K562 (cell line): ENCODE results near the gene CASP9. TPM values are rescaled to one million over a fixed set of nuclear protein-coding genes. Genes with fewer than 3 reads are reported as not detected.

Experiments
- BCOR ChIP-seq: fragments of 450-650 bp; IDR thresholded peaks from 2 replicates; pipeline ENCODE4 v1.6.1; 2016
- CSDE1 ChIP-seq, 2 experiments: fragments of 450-650 bp; IDR thresholded peaks; 2 replicates each; pipeline ENCODE4 v1.6.1; 2016; ENCODE audit warnings: mild to moderate bottlenecking in 1 of 2
- JUN ChIP-seq, 2 experiments: sonication (generic) in 1 of 2; formaldehyde crosslinking in 1 of 2; IDR thresholded peaks; 2 replicates each; pipeline versions ENCODE4 v1.6.1 to v1.8.0; 2012 to 2022; ENCODE audit warnings: borderline replicate concordance in 2 of 2, mild to moderate bottlenecking in 2 of 2, improper control_type of control experiment in 1 of 2, low read depth in 1 of 2, low read length in 1 of 2, missing genetic modification reagents in 1 of 2
- KLF10 ChIP-seq: fragments of 250-450 bp; sonication (Bioruptor Pico); IDR thresholded peaks from 2 replicates; pipeline ENCODE4 v1.6.1; 2021; ENCODE audit warnings: matching md5 sums
- RBM15 ChIP-seq: fragments of 200-400 bp; formaldehyde crosslinking; IDR thresholded peaks from 2 replicates; pipeline ENCODE4 v1.6.1; 2018; ENCODE audit warnings: mild to moderate bottlenecking, low read length, moderate library complexity; ENCODE audit not compliant: insufficient read depth
- SAFB ChIP-seq: fragments of 200-400 bp; formaldehyde crosslinking; IDR thresholded peaks from 2 replicates; pipeline ENCODE4 v1.6.1; 2017; ENCODE audit warnings: low read depth, low read length, borderline replicate concordance
- SP1 ChIP-seq: sonication (generic); formaldehyde crosslinking; IDR thresholded peaks from 2 replicates; pipeline ENCODE4 v1.8.1; 2022; ENCODE audit warnings: mild to moderate bottlenecking, missing genetic modification reagents
- TRIM24 ChIP-seq, 2 experiments: fragments of 450-650 bp; IDR thresholded peaks; 2 replicates each; pipeline ENCODE4 v1.6.1; 2016
- ZNF175 ChIP-seq: fragments of 200-800 bp; sonication (Bioruptor generic); IDR thresholded peaks from 2 replicates; pipeline ENCODE4 v1.6.1; 2016; ENCODE audit warnings: low read depth, mild to moderate bottlenecking, missing genetic modification characterization, missing compliant biosample characterization
- ZNF445 ChIP-seq: fragments of 250-450 bp; sonication (Bioruptor Pico); IDR thresholded peaks from 2 replicates; pipeline ENCODE4 v1.4.0; 2020; ENCODE audit warnings: low read depth, mild to moderate bottlenecking, moderate library complexity
- ZZZ3 ChIP-seq: fragments of 450-650 bp; IDR thresholded peaks from 2 replicates; pipeline ENCODE4 v1.6.1; 2016; ENCODE audit warnings: antibody characterized with exemption, mild to moderate bottlenecking, moderate library complexity
- polyA plus RNA-seq, 8 experiments: library from polyadenylated mRNA; depleted of rRNA in 4 of 8; stranded (reverse) in 5 of 8; unstranded in 3 of 8; fragments of >200 nt; fragmentation: Nextera tagmentation in 2 of 8; fragmentation: Illumina TruSeq in 1 of 8; extraction: Ambion mirVana in 2 of 8; extraction: Trizol in 1 of 8; gene quantifications; 2 replicates each; pipeline versions ENCODE4 v1.2.1 to v1.2.3, GENCODE V29; 2011 to 2014; ENCODE audit warnings: inconsistent platforms in 1 of 8, missing spikeins in 1 of 8
- total RNA-seq, 7 experiments: library from RNA; depleted of rRNA in 6 of 7; stranded (reverse); fragments of >200 nt in 6 of 7; fragmentation: Illumina TruSeq in 2 of 7; extraction: Trizol in 2 of 7; gene quantifications; 2 replicates each; pipeline versions ENCODE4 v1.2.1 to v1.2.3, GENCODE V29; 2011 to 2021; ENCODE audit warnings: low replicate concordance in 1 of 7
- TF ChIP-seq, protein P1 (sequence below): fragments of 250-450 bp; sonication (Bioruptor Pico); IDR thresholded peaks from 2 replicates; pipeline ENCODE4 v1.9.0; 2021; ENCODE audit warnings: mild to moderate bottlenecking, inconsistent platforms
- TF ChIP-seq, protein P2 (sequence below), 2 experiments: fragments of 250-450 bp in 1 of 2; fragments of 450-650 bp in 1 of 2; sonication (Bioruptor Pico) in 1 of 2; IDR thresholded peaks; 2 replicates each; pipeline versions ENCODE4 v1.6.1 to v1.8.0; 2016 to 2021; ENCODE audit warnings: mild to moderate bottlenecking in 2 of 2, moderate library complexity in 2 of 2, missing compliant biosample characterization in 1 of 2, missing genetic modification characterization in 1 of 2
- TF ChIP-seq, protein P3 (sequence below): sonication (generic); formaldehyde crosslinking; IDR thresholded peaks from 2 replicates; pipeline ENCODE4 v1.8.0; 2022; ENCODE audit warnings: mild to moderate bottlenecking, missing genetic modification reagents
- TF ChIP-seq, protein P4 (sequence below): fragments of 450-650 bp; formaldehyde crosslinking; IDR thresholded peaks from 2 replicates; pipeline ENCODE4 v1.4.0; 2022; ENCODE audit warnings: missing genetic modification characterization
- TF ChIP-seq, protein P5 (sequence below): sonication (generic); formaldehyde crosslinking; IDR thresholded peaks from 2 replicates; pipeline ENCODE4 v1.4.0; 2020; ENCODE audit warnings: mild to moderate bottlenecking, missing genetic modification reagents

The CASP9 gene
- total and polyA plus RNA-seq, 9 of the 15 experiments (the other 6 are each of a cell fraction or from before 2014, with no cell fraction given) = 10.8 to 54.1 (median 30.7) TPM

DNA sequence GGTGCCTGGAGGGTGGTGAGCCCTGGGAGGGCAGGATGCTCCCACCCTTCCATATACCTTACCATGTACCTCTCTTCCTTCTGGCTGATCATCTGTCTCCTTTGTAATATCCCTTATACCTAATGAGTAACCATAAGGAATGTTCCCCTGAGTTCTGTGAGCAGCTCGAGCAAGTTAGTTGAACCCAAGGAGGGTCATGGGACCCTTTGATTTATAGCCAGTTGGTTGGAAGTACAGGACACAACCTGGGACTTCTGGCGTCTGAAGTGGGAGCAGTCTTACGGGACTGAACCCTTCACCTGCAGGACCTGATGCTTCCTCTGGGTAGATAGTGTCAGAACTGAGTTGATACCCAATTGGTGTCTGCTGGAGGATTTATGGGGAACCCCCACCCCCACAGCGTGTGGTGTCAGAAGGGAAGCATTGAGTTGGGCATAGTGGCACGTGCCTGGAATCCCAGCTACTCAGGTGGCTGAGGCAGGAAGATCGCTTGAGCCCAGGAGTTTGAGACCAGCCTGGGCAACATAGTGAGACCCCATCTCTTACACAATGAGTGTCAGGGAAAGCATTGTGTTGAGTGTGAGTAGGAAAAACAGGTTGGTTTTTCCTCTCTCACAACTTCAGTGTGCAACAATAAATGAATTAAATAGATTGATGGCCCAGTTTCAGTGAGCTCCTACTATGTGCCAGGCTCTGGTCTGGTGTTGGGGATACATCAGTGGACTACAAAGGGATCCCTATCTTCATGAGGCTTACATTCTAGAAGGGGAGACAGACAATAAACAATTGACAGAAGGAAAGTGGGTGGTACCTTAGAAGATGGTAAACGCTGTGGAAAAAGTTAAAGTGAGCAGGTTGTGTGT is 18.6 kb upstream of the CASP9 start (continued):
- TF ChIP-seq, protein P1, sequence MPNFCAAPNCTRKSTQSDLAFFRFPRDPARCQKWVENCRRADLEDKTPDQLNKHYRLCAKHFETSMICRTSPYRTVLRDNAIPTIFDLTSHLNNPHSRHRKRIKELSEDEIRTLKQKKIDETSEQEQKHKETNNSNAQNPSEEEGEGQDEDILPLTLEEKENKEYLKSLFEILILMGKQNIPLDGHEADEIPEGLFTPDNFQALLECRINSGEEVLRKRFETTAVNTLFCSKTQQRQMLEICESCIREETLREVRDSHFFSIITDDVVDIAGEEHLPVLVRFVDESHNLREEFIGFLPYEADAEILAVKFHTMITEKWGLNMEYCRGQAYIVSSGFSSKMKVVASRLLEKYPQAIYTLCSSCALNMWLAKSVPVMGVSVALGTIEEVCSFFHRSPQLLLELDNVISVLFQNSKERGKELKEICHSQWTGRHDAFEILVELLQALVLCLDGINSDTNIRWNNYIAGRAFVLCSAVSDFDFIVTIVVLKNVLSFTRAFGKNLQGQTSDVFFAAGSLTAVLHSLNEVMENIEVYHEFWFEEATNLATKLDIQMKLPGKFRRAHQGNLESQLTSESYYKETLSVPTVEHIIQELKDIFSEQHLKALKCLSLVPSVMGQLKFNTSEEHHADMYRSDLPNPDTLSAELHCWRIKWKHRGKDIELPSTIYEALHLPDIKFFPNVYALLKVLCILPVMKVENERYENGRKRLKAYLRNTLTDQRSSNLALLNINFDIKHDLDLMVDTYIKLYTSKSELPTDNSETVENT = no peak
- peak; percentile 88 for TF ChIP-seq BCOR
- TF ChIP-seq, protein P2, sequence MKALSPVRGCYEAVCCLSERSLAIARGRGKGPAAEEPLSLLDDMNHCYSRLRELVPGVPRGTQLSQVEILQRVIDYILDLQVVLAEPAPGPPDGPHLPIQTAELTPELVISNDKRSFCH (CRISPR knock-in tag; IDR thresholded peaks at IDR 0.05) = no peak
- TF ChIP-seq, protein P2 (tag; IDR thresholded peaks at IDR 0.05) = peak; percentile 14; the same call in 1 of the 2 replicates
- no peak for TF ChIP-seq ZZZ3
- TF ChIP-seq TRIM24 (IDR thresholded peaks at IDR 0.05) = peak in 1 of 2 experiments; percentile 6; a peak in 1 of 4 replicates
- TF ChIP-seq JUN (IDR thresholded peaks at IDR 0.05; ENCODE audit: borderline replicate concordance, low read depth, low read length) = no peak
- TF ChIP-seq JUN (CRISPR knock-in tag; IDR thresholded peaks at IDR 0.05; ENCODE audit: borderline replicate concordance) = 0 out of 2 replicates have a peak, but pooled peaks have one; percentile 20
- TF ChIP-seq, protein P3, sequence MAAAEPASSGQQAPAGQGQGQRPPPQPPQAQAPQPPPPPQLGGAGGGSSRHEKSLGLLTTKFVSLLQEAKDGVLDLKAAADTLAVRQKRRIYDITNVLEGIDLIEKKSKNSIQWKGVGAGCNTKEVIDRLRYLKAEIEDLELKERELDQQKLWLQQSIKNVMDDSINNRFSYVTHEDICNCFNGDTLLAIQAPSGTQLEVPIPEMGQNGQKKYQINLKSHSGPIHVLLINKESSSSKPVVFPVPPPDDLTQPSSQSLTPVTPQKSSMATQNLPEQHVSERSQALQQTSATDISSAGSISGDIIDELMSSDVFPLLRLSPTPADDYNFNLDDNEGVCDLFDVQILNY = no peak
- no peak; the same call in 1 of the 2 replicates for TF ChIP-seq SP1 (CRISPR knock-in tag)
- no peak for TF ChIP-seq KLF10 (CRISPR knock-in tag)
- TF ChIP-seq SAFB = no peak
- 0 out of 4 replicates have a peak, but pooled peaks of 1 of the 2 experiments have one; percentile 16 for TF ChIP-seq CSDE1 (IDR thresholded peaks at IDR 0.05)
- no peak for TF ChIP-seq ZNF175
- TF ChIP-seq RBM15 = no peak
- TF ChIP-seq, protein P4, sequence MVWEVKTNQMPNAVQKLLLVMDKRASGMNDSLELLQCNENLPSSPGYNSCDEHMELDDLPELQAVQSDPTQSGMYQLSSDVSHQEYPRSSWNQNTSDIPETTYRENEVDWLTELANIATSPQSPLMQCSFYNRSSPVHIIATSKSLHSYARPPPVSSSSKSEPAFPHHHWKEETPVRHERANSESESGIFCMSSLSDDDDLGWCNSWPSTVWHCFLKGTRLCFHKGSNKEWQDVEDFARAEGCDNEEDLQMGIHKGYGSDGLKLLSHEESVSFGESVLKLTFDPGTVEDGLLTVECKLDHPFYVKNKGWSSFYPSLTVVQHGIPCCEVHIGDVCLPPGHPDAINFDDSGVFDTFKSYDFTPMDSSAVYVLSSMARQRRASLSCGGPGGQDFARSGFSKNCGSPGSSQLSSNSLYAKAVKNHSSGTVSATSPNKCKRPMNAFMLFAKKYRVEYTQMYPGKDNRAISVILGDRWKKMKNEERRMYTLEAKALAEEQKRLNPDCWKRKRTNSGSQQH (CRISPR knock-in tag) = no peak
- TF ChIP-seq, protein P5, sequence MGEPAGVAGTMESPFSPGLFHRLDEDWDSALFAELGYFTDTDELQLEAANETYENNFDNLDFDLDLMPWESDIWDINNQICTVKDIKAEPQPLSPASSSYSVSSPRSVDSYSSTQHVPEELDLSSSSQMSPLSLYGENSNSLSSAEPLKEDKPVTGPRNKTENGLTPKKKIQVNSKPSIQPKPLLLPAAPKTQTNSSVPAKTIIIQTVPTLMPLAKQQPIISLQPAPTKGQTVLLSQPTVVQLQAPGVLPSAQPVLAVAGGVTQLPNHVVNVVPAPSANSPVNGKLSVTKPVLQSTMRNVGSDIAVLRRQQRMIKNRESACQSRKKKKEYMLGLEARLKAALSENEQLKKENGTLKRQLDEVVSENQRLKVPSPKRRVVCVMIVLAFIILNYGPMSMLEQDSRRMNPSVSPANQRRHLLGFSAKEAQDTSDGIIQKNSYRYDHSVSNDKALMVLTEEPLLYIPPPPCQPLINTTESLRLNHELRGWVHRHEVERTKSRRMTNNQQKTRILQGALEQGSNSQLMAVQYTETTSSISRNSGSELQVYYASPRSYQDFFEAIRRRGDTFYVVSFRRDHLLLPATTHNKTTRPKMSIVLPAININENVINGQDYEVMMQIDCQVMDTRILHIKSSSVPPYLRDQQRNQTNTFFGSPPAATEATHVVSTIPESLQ (CRISPR knock-in tag) = no peak
- TF ChIP-seq ZNF445 (CRISPR knock-in tag) = no peak
